Inferior parietal cortex (tissue), 1 donor: ENCODE measurements around the gene NRXN3.
A peak's percentile ranks its signal among the peaks of the same experiment; 100 is the strongest.

Experiments
- DNase-seq: peaks from one replicate; pipeline ENCODE4 v3.0.0-alpha.2; 2016; ENCODE audit errors: extremely low spot score

Gene NRXN3

GRCh38 chr14:78170203-78170602 lies at the start of gene NRXN3:
Gene NRXN3, plus strand, starts transcription at chr14:78170373. Its CDS starts 72,721 bp downstream, at chr14:78243094.
- peak; percentile 45 for DNase-seq

- DNase-seq = no peak
Observed at GRCh38 chr14:78122436-78122835, 47.7 kb upstream of the NRXN3 start.

- no peak for DNase-seq
Observed at GRCh38 chr14:78123650-78124253, 46.4 kb upstream of the NRXN3 start.

- DNase-seq = no peak
Observed at GRCh38 chr14:78127961-78128360, 42.2 kb upstream of the NRXN3 start.

GRCh38 chr14:78129375-78129774 lies 40.8 kb upstream of the NRXN3 start:
- DNase-seq = no peak

- DNase-seq = no peak
Observed at GRCh38 chr14:78130356-78130755, 39.8 kb upstream of the NRXN3 start.

- no peak for DNase-seq
Observed at GRCh38 chr14:78131201-78131600, 39.0 kb upstream of the NRXN3 start.

- DNase-seq = no peak
Observed at GRCh38 chr14:78131616-78132015, 38.6 kb upstream of the NRXN3 start.

- no peak for DNase-seq
Observed at GRCh38 chr14:78135450-78135891, 34.7 kb upstream of the NRXN3 start.

- DNase-seq = no peak
Observed at GRCh38 chr14:78136695-78137094, 33.5 kb upstream of the NRXN3 start.

GRCh38 chr14:78141590-78141989 lies 28.6 kb upstream of the NRXN3 start:
- DNase-seq = no peak

- no peak for DNase-seq
Observed at GRCh38 chr14:78142998-78143397, 27.2 kb upstream of the NRXN3 start.

- DNase-seq = no peak
Observed at GRCh38 chr14:78143489-78144145, 26.6 kb upstream of the NRXN3 start.

GRCh38 chr14:78152201-78153063 lies 17.7 kb upstream of the NRXN3 start:
- no peak for DNase-seq

- no peak for DNase-seq
Observed at GRCh38 chr14:78153064-78153341, 17.2 kb upstream of the NRXN3 start.

GRCh38 chr14:78154827-78155226 lies 15.3 kb upstream of the NRXN3 start:
- no peak for DNase-seq

- DNase-seq = no peak
Observed at GRCh38 chr14:78156196-78156595, 14.0 kb upstream of the NRXN3 start.

GRCh38 chr14:78157494-78158437 lies 12.4 kb upstream of the NRXN3 start:
- DNase-seq = no peak

- DNase-seq = no peak
Observed at GRCh38 chr14:78162202-78162601, 8.0 kb upstream of the NRXN3 start.

GRCh38 chr14:78164226-78164853 lies 5.8 kb upstream of the NRXN3 start:
- DNase-seq = no peak

- no peak for DNase-seq
Observed at GRCh38 chr14:78172428-78172827, 2.3 kb downstream of the NRXN3 start.
